IPS-18a (cell line): ENCODE data around the gene GPR157.

Source experiments
- H3K27ac ChIP-seq: one replicate; pipeline ENCODE4 v1.5.1; 2013; ENCODE audit warnings: low read length
- H3K27me3 ChIP-seq: one replicate; pipeline ENCODE4 v1.6.1; 2013; ENCODE audit warnings: mild to moderate bottlenecking, low read length; ENCODE audit not compliant: control insufficient read depth, insufficient read depth
- H3K36me3 ChIP-seq: one replicate; pipeline ENCODE4 v1.6.1; 2013; ENCODE audit warnings: low read depth, low read length; ENCODE audit not compliant: control insufficient read depth
- H3K4me1 ChIP-seq: one replicate; pipeline ENCODE4 v1.6.1; 2013; ENCODE audit warnings: low read depth, low read length; ENCODE audit not compliant: control insufficient read depth
- H3K4me3 ChIP-seq: one replicate; pipeline ENCODE4 v1.5.1; 2013; ENCODE audit warnings: low read length
- H3K9ac ChIP-seq: one replicate; pipeline ENCODE4 v1.6.1; 2013; ENCODE audit warnings: mild to moderate bottlenecking, low read length, moderate library complexity
- H3K9me3 ChIP-seq: one replicate; pipeline ENCODE4 v1.6.1; 2013; ENCODE audit warnings: low read depth, low read length; ENCODE audit not compliant: control insufficient read depth

Gene GPR157

GRCh38 chr1:9111357-9111691 is 17.6 kb downstream of the GPR157 start:
- no peak overlapping the region for H3K27ac ChIP-seq
- H3K4me3 ChIP-seq: no peak overlapping the region
- H3K36me3 ChIP-seq: no peaks in the 10 kb centered on the region
- H3K4me1 ChIP-seq: no peaks in the 10 kb centered on the region
- no peaks in the 10 kb centered on the region for H3K27me3 ChIP-seq
- no peaks in the 10 kb centered on the region for H3K9me3 ChIP-seq
- no peak overlapping the region for H3K9ac ChIP-seq

GRCh38 chr1:9110669-9111356 is 18.1 kb downstream of the GPR157 start:
- no peak overlapping the region for H3K9ac ChIP-seq
- no peaks in the 10 kb centered on the region for H3K9me3 ChIP-seq
- H3K27ac ChIP-seq: no peak overlapping the region
- no peaks in the 10 kb centered on the region for H3K36me3 ChIP-seq
- H3K4me1 ChIP-seq: no peaks in the 10 kb centered on the region
- no peaks in the 10 kb centered on the region for H3K27me3 ChIP-seq
- H3K4me3 ChIP-seq: no peak overlapping the region

- Histone ChIP-seq H3K36me3 (no peaks in the 10 kb centered on the region), H3K27ac (no peak overlapping the region), H3K9me3 (no peaks in the 10 kb centered on the region), H3K4me3 (no peak overlapping the region), H3K27me3 (no peaks in the 10 kb centered on the region), H3K4me1 (no peaks in the 10 kb centered on the region), H3K9ac (no peak overlapping the region)
Observed at GRCh38 chr1:9108056-9108665, 20.7 kb downstream of the GPR157 start.

GRCh38 chr1:9107136-9107535 is 21.8 kb downstream of the GPR157 start:
- no peaks in the 10 kb centered on the region for H3K27me3 ChIP-seq
- H3K9me3 ChIP-seq: no peaks in the 10 kb centered on the region
- H3K36me3 ChIP-seq: no peaks in the 10 kb centered on the region
- no peaks in the 10 kb centered on the region for H3K4me1 ChIP-seq
- H3K27ac ChIP-seq: no peak overlapping the region
- no peak overlapping the region for H3K9ac ChIP-seq
- H3K4me3 ChIP-seq: no peak overlapping the region

- no peaks in the 10 kb centered on the region for H3K36me3 ChIP-seq
- H3K4me1 ChIP-seq: no peaks in the 10 kb centered on the region
- no peak overlapping the region for H3K9ac ChIP-seq
- H3K27ac ChIP-seq: no peak overlapping the region
- no peaks in the 10 kb centered on the region for H3K9me3 ChIP-seq
- no peaks in the 10 kb centered on the region for H3K27me3 ChIP-seq
- H3K4me3 ChIP-seq: no peak overlapping the region
Observed at GRCh38 chr1:9106286-9106685, 22.6 kb downstream of the GPR157 start.

- no peak overlapping the region for H3K27ac ChIP-seq
- no peak overlapping the region for H3K9ac ChIP-seq
- H3K4me3 ChIP-seq: no peak overlapping the region
- no peaks in the 10 kb centered on the region for H3K36me3 ChIP-seq
- no peaks in the 10 kb centered on the region for H3K27me3 ChIP-seq
- no peaks in the 10 kb centered on the region for H3K4me1 ChIP-seq
- H3K9me3 ChIP-seq: no peaks in the 10 kb centered on the region
Observed at GRCh38 chr1:9105336-9105867, 23.5 kb downstream of the GPR157 start.

- H3K9ac ChIP-seq: no peak overlapping the region
- no peak overlapping the region for H3K4me3 ChIP-seq
- no peaks in the 10 kb centered on the region for H3K36me3 ChIP-seq
- no peaks in the 10 kb centered on the region for H3K4me1 ChIP-seq
- H3K27ac ChIP-seq: no peak overlapping the region
- no peaks in the 10 kb centered on the region for H3K27me3 ChIP-seq
- H3K9me3 ChIP-seq: peaks cover 2% of the 10 kb centered on the region
Observed at GRCh38 chr1:9101510-9102146, 27.3 kb downstream of the GPR157 start.

GRCh38 chr1:9100471-9101043 is 28.3 kb downstream of the GPR157 start:
- Histone ChIP-seq H3K36me3 (no peaks in the 10 kb centered on the region), H3K9ac (no peak overlapping the region), H3K27me3 (no peaks in the 10 kb centered on the region), H3K4me3 (no peak overlapping the region), H3K9me3 (peaks cover 6% of the 10 kb centered on the region), H3K27ac (no peak overlapping the region), H3K4me1 (no peaks in the 10 kb centered on the region)

- Histone ChIP-seq H3K27me3 (no peaks in the 10 kb centered on the region), H3K4me1 (no peaks in the 10 kb centered on the region), H3K27ac (no peak overlapping the region), H3K9ac (no peak overlapping the region), H3K9me3 (peaks cover 7% of the 10 kb centered on the region), H3K36me3 (no peaks in the 10 kb centered on the region), H3K4me3 (no peak overlapping the region)
Observed at GRCh38 chr1:9099555-9099954, 29.3 kb downstream of the GPR157 start.

GRCh38 chr1:9097947-9098705 is 30.8 kb downstream of the GPR157 start:
- Histone ChIP-seq H3K9me3 (peaks cover 7% of the 10 kb centered on the region), H3K36me3 (no peaks in the 10 kb centered on the region)

GRCh38 chr1:9095818-9096217 is 33.1 kb downstream of the GPR157 start:
- no peaks in the 10 kb centered on the region for H3K27me3 ChIP-seq
- H3K9ac ChIP-seq: no peak overlapping the region
- H3K9me3 ChIP-seq: peaks cover 7% of the 10 kb centered on the region
- H3K36me3 ChIP-seq: no peaks in the 10 kb centered on the region
- H3K4me3 ChIP-seq: no peak overlapping the region
- H3K4me1 ChIP-seq: no peaks in the 10 kb centered on the region
- H3K27ac ChIP-seq: no peak overlapping the region

More at GRCh38 chr1:9097947-9098705, 30.8 kb downstream of the GPR157 start:
- no peak overlapping the region for H3K9ac ChIP-seq
- no peak overlapping the region for H3K27ac ChIP-seq
- H3K27me3 ChIP-seq: no peaks in the 10 kb centered on the region
- no peak overlapping the region for H3K4me3 ChIP-seq
- H3K4me1 ChIP-seq: no peaks in the 10 kb centered on the region
